ENCODE measurements around the gene PLPP2.

The PLPP2 gene

DNA sequence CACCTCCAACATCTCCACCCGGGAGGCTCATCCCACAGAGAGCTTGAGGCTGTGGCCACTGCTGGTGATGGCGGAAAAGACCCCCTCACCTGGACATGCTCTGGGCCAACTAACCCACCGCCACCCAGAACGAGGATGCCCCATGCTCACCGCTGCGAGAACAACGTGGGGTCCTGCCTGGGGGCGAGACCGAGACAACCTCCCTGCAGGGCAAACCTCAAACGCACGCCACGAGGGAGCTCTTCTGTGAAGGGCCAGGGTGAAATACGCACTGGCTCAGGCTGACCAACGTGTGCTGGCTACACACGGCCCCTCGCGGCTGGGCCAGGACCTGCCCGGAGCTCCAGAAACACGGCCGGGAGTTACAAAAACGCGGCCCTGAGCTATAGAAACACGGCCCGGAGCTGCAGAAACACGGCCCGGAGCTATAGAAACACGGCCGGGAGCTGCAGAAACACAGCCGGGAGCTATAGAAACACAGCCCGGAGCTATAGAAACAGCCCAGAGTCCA, 19.0 kb upstream of the PLPP2 start:
- H3K27ac ChIP-seq: no peak overlapping the region
- no peak for DNase-seq (ENCODE audit: low spot score)
- peak overlapping the region; percentile 36 for H3K4me3 ChIP-seq
- TF ChIP-seq, protein P1, sequence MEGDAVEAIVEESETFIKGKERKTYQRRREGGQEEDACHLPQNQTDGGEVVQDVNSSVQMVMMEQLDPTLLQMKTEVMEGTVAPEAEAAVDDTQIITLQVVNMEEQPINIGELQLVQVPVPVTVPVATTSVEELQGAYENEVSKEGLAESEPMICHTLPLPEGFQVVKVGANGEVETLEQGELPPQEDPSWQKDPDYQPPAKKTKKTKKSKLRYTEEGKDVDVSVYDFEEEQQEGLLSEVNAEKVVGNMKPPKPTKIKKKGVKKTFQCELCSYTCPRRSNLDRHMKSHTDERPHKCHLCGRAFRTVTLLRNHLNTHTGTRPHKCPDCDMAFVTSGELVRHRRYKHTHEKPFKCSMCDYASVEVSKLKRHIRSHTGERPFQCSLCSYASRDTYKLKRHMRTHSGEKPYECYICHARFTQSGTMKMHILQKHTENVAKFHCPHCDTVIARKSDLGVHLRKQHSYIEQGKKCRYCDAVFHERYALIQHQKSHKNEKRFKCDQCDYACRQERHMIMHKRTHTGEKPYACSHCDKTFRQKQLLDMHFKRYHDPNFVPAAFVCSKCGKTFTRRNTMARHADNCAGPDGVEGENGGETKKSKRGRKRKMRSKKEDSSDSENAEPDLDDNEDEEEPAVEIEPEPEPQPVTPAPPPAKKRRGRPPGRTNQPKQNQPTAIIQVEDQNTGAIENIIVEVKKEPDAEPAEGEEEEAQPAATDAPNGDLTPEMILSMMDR (IDR thresholded peaks at IDR 0.05): no peak

DNA sequence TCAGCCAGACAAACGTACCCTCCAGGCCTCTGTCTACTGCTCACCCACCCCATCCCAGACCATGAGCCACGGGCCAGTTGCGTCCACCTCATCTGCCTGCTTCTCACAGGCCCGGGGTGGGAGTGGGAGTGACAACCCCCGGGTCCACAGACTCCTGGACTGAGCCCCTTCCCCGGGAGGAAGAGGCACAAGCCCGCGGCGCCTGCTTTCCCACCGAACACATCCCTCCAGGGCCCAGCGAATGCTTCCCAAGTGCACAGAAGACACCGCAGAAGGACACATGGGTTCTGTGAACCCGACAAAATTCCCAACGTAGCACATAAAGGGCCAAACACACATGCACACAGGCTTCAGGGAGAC, 18.0 kb upstream of the PLPP2 start:
- no peak for DNase-seq (ENCODE audit: low spot score)
- TF ChIP-seq, protein P1 (IDR thresholded peaks at IDR 0.05): no peak
- no peak overlapping the region for H3K4me3 ChIP-seq
- H3K27ac ChIP-seq: peak overlapping the region in 1 of 2 donors; percentile 3

DNA sequence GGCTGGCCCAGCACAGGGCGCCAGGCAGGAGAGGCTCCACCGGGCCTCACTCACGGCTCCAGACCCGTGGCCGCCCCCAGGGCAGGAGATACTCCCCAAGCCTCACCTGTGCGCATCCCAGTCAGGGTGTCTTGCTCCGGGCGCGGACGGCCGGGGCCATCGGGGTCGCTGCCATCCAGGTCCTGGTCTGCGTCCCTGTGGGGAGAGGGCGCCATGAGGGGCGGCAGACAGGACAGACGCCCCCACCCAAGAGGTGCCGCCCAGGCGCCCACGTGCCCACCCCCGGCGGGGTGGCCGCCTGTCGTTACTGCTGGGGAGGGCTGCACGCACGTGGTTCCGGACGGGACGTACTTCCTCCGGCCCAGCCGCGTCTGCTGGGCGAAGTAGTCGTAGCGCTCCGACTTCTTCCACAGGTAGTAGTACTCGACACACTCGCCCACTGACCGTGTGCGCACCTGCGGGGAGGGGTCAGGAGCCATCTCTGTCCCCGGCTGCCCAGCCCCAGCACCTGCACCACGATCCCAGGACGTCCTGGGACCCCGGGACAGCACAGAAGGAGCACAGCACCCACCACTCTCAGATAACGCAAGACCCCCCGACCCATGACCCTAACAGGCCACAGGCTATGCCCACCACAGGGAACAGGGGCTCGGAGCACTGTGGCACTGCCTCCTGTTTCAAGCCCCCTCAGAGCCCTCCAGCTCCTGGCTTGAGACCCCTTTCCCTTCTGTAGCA, 17.4 kb upstream of the PLPP2 start:
- DNase-seq (ENCODE audit: low spot score): no peak

DNA sequence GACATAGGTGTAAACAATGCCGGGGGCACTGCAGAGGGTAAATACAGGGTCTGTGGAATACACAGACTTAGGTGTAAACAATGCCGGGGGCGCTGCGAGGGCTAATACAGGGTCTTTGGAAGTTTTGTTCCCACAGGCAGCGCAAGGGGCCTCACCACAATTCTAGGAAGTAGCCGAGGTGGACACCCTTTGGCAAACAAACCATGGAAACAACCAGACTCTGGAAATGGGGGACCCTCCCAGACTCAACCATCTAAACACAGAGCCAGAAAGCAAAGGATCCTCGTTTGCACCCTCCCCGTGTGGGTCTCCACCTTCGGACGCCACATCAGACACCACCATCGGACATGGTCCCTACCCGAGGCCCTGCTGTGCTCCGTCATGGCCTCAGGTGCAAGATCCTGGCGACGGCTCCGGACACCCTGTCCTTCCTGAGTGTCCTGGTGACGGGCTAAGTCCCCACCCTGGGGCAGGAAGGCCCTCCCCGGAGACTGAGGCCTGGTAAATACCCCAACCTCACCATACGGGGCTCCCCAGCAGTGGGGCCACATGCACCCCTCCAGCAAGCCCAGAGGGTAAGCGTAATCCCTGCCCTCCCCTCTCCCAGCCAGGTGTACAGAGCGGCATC, 16.7 kb upstream of the PLPP2 start:
- TF ChIP-seq, protein P1 (IDR thresholded peaks at IDR 0.05): no peak
- DNase-seq (ENCODE audit: low spot score): no peak
- Histone ChIP-seq H3K27ac (no peak overlapping the region), H3K4me3 (no peak overlapping the region)

More for the DNA sequence above, 17.4 kb upstream of the PLPP2 start:
- TF ChIP-seq, protein P1 (IDR thresholded peaks at IDR 0.05): no peak
- Histone ChIP-seq H3K4me3 (no peak overlapping the region), H3K27ac (peak overlapping the region in 1 of 2 donors; percentile 3)

DNA sequence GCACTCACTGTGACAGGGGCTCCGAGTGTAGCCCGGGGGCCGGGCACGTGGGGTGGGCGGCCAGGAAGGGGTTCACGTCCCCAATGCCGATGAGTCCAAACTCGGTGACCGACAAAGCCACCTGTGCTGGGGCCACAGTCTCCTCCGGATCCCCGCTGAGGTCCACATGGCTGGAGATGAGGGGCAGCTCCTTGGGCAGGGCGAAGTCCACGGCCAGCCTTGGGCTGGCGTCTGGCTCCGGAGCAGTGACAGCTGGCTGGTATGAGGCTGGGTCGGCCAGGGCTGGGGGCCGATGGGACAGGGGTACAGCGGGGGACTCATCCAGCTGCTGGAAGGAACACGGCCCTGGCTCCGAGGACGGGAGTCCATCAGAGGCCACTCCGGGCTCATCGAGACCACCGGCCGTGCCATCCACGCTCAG, 15.9 kb upstream of the PLPP2 start:
- DNase-seq (ENCODE audit: low spot score): no peak
- TF ChIP-seq, protein P1 (IDR thresholded peaks at IDR 0.05): no peak
- H3K4me3 ChIP-seq: no peak overlapping the region
- H3K27ac ChIP-seq: no peak overlapping the region

DNA sequence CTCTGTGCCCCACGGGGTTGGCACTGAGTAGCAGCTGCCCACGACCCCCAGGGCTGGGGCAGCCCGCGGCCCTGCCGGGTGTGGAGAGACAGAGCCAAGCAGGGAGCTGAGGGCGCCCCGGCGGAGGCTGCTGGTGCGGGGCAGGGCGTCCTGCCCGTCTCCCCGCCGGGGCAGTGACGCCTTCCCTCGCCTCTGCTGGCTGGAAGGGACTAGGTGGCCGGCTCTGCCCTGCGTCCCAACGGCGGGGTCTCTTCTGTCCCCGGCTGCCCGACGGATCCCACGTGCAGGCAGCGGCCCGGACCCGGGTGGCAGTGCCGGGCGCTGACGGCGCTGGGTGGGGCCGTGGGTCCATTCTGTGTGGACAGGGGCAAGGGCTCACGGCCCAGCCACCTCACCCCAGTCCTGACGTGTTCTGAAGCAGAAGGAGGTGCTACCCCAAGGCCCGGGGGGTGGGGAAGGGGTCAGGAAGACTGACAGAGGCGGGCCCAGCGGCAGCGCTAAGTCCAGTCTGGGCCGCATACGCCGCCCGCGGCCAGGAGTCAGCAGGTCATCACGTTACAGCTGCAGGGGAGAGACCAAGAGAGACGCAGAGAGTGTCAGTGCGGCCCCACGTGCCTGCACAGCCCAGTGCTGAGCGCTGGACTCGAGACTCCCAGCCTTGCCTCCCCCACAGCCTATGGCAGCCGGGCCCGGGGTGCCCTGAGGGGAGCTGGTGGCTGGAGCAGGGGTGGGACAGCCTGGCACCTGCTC, 15.1 kb upstream of the PLPP2 start:
- Histone ChIP-seq H3K27ac (no peak overlapping the region), H3K4me3 (no peak overlapping the region)
- TF ChIP-seq, protein P1 (IDR thresholded peaks at IDR 0.05): no peak
- no peak for DNase-seq (ENCODE audit: low spot score)
